ENCODE results near the gene OR7C1.

GRCh38 chr19:14871619-14872230, 36.7 kb upstream of the OR7C1 start:
- TF ChIP-seq TCF7 (IDR thresholded peaks at IDR 0.05; ENCODE audit: low read depth) (no peak), ZNF841 (CRISPR knock-in tag; IDR thresholded peaks at IDR 0.05; ENCODE audit: borderline replicate concordance) (no peak), USF2 (IDR thresholded peaks at IDR 0.05; ENCODE audit: low read depth, low read length) (no peak), USF2 (CRISPR knock-in tag; IDR thresholded peaks at IDR 0.05; ENCODE audit: borderline replicate concordance) (no peak), POLR2AphosphoS5 (IDR thresholded peaks at IDR 0.05; ENCODE audit: low read depth, low read length) (no peak), YY1 (IDR thresholded peaks at IDR 0.05; ENCODE audit: insufficient read depth, insufficient replicate concordance, low read depth, low read length) (no peak), EZH2 (conservative IDR thresholded peaks at IDR 0.05; ENCODE audit: low read depth, low read length) (no peak), SMC3 (IDR thresholded peaks at IDR 0.05; ENCODE audit: low read length) (no peak), ZFP82 (CRISPR knock-in tag; IDR thresholded peaks at IDR 0.05; ENCODE audit: borderline replicate concordance) (no peak), NFE2L2 (IDR thresholded peaks at IDR 0.05; ENCODE audit: low read length) (no peak), ZNF468 (CRISPR knock-in tag; IDR thresholded peaks at IDR 0.05) (no peak)
